Measurements from ENCODE around the gene FRAS1.
"Not testable (repeated sequence)": the region's sequence is repeated elsewhere in the genome, so short reads cannot be mapped to it uniquely, and the experiment has no call there.

FRAS1 gene

DNA sequence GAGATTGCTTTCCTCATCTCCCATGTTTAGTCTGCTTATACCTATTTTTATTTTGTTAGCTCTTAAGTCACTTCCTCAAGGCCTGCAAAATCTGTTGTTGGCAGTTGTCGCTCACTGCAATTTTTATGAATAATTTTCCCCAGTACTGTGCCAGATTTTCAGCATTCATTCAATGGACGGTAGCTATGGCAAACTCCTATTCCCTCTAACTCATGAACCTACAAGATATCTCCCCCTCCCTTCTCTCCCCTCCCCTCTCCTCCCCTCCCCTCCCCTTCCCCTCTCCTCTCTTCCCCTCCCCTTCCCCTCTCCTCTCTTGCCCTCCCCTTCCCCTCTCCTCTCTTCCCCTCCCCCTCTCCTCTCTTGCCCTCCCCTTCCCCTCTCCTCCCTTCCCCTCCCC lies 160.4 kb downstream of the FRAS1 start:
- no peak for FAIRE-seq

GRCh38 chr4:78218260-78218659 lies 161.1 kb downstream of the FRAS1 start:
- FAIRE-seq = no peak

GRCh38 chr4:78219825-78220224 lies 162.7 kb downstream of the FRAS1 start:
- FAIRE-seq = no peak

- FAIRE-seq = no peak
Measured at GRCh38 chr4:78220283-78220682, 163.2 kb downstream of the FRAS1 start.

- no peak for FAIRE-seq
Measured at GRCh38 chr4:78222575-78223186, 165.6 kb downstream of the FRAS1 start.

DNA sequence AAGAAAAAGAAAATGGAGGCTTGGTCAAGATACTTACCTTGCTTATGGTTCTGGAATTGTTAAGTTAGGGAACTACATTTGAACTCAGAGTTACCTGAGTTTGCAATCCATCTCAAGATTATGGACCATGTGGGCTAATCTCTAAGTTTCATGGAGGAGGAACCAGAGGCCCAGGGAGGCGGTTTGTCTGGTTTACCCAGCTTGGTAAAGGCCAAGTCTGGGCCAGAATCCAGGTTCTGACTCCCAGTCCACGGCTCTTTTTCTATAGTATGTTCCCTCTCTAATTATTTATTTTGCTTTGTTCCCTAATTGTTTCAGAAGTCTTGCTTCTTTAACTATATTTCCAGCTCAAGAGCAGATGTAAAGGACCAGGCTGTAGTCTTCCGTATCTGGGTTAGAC lies 168.1 kb downstream of the FRAS1 start:
- FAIRE-seq = no peak

- FAIRE-seq = no peak
Measured at GRCh38 chr4:78226279-78226678, 169.2 kb downstream of the FRAS1 start.

GRCh38 chr4:78227411-78228057 lies 170.4 kb downstream of the FRAS1 start:
- no peak for FAIRE-seq

- no peak for FAIRE-seq
Measured at GRCh38 chr4:78235800-78236199, 178.7 kb downstream of the FRAS1 start.

GRCh38 chr4:78237360-78237759 lies 180.2 kb downstream of the FRAS1 start:
- no peak for FAIRE-seq

GRCh38 chr4:78242071-78242470 lies 184.9 kb downstream of the FRAS1 start:
- no peak for FAIRE-seq

DNA sequence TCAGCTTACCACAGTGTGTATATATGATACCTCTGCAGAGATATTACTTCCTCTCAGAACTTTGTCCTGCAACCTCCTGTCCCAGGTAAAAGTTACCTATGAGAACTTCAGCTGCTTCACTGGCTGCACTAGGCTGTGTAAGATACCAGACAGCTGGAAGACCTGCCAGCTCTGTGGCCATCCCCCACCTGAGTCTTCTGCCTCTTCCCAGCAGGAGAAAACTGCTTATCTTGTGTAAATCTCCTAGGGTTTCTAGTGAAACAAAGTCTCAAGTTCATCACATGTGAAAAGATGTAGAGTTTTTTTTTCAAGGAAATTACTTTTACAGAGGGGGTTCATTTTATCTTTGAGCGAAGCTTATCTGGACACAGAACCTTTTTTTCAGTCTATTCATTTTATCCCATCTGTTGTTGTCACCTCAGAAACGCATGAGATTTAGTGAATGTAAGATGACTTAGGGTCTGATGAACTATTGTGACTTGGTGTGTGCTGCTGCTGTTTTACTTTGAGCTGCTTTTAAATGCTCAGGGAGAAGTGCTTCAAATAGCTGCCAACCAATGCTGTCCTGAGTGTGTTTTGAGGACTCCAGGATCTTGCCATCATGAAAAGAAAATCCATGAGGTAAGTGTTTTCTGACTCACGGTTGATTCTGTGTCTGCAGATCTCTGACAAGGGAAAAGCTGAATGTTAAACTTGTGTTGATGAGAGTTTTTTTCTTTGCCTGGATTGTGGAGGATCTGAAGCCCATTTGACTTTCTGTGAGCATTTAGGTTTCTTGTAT lies 187.8 kb downstream of the FRAS1 start:
- no peak for FAIRE-seq

DNA sequence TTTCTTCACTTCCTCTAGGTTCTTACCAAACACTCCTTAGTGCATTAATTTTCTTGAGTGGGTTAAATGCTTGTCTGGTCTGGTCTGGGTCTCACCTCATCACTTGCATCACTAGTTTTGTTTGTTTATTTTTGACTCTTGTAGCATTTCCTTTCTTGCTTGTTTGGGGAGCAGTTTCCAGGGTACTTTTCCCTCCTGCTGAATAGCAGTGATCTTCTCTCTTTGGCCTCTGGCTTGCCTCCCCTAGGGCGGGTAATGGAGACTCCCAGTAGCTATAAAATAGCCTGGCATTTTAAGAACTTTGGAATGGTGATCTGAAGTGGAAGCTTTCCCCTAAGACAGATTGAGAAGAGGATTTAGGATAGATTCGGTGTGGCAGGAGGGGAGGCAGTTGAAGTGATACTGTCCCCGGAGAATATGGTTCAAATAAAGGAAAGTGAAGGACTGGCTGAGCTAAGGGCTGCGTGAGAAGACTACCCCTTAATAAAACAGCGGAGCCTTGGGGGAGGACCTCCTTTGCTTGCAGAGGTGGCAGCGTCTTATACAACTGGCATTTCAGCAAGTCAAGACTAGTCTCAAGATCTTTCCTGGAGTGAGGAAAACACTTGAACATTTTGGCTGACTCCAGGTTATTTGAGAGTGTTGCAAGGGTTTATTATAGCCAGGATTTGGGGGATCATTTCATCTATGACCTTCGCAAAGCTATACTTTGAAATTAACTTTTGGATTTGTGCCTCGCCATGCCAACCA lies 190.6 kb downstream of the FRAS1 start:
- no peak for FAIRE-seq

DNA sequence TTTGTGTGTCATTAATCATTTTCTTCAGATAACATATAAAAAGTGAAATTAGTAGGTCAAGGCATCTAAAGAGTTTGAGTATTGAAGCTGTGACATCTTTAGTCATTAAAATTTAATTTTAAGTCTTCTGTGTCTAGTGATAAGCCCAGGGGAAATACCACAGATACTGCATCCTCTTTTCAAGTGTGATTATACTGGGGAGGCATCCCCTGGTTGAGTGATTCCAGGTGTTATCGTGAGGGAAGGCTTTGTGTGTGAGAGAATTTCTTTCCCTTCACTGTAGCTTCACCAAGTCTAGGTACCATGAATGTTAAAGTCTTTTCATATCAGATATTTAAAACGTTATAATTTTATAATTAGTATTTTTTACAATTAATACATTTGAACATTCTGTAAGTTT lies 193.4 kb downstream of the FRAS1 start:
- FAIRE-seq = no peak

- not testable (repeated sequence) for FAIRE-seq
Measured at GRCh38 chr4:78252773-78253172, 195.7 kb downstream of the FRAS1 start.

GRCh38 chr4:78254893-78255292 lies 197.8 kb downstream of the FRAS1 start:
- FAIRE-seq = no peak

GRCh38 chr4:78265006-78265405 lies 207.9 kb downstream of the FRAS1 start:
- FAIRE-seq = no peak

GRCh38 chr4:78267790-78268189 lies 210.7 kb downstream of the FRAS1 start:
- no peak for FAIRE-seq

- no peak for FAIRE-seq
Measured at GRCh38 chr4:78268597-78268996, 211.5 kb downstream of the FRAS1 start.

DNA sequence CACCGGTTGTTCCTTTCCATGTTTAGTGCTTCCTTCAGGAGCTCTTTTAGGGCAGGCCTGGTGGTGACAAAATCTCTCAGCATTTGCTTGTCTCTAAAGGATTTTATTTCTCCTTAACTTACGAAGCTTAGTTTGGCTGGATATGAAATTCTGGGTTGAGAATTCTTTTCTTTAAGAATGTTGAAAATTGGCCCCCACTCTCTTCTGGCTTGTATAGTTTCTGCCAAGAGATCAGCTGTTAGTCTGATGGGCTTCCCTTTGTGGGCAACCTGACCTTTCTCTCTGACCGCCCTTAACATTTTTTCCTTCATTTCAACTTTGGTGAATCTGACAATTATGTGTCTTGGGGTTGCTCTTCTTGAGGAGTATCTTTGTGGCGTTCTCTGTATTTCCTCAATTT lies 218.3 kb downstream of the FRAS1 start:
- not testable (repeated sequence) for FAIRE-seq

DNA sequence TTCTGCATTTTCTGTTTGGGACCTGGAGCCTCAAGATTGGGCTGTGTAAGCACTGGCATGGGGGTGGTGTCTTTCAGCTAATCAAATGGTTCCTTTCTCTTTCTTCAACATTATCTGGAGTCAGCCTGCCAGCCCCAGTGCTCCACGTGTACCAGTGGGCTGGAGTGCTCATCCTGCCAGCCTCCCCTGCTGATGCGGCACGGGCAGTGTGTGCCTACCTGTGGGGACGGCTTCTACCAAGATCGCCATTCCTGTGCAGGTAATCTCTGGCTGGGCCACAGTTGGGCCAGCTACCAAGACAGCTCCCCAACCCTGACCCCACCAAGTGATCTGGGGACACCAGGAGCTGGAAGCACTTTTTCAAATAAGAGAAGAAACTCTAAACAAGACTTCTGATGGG lies 229.2 kb downstream of the FRAS1 start:
- no peak for FAIRE-seq

GRCh38 chr4:78288327-78288726 lies 231.2 kb downstream of the FRAS1 start:
- FAIRE-seq = no peak

DNA sequence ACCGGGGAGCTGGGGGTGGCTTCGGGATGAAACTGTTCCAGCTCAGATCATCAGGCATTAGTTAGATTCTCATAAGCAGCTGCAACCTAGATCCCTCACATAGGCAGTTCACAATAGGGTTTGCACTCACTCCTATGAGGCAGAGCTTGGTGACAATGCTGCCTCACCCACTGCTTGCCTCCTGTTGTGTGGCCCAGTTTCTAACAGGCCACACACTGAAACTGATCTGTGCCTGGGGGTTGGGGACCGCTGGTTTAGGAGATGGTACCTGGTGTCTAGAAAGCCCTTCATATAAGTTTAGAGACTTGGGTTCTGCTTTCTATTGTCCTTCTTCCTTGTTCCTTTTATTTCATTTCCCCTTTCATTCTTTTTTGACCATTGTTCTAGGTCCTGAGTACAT lies 234.2 kb downstream of the FRAS1 start:
- no peak for FAIRE-seq

Measured in colon (tissue), 2 donors.